Measurements from ENCODE around the gene ZC3H12A. TPM values are rescaled to one million over a fixed set of nuclear protein-coding genes. Genes with fewer than 3 reads are reported as not detected.

Gene ZC3H12A
- total and polyA plus RNA-seq, 2 experiments from 2014 or later, result 9.0 to 9.3 TPM

DNA sequence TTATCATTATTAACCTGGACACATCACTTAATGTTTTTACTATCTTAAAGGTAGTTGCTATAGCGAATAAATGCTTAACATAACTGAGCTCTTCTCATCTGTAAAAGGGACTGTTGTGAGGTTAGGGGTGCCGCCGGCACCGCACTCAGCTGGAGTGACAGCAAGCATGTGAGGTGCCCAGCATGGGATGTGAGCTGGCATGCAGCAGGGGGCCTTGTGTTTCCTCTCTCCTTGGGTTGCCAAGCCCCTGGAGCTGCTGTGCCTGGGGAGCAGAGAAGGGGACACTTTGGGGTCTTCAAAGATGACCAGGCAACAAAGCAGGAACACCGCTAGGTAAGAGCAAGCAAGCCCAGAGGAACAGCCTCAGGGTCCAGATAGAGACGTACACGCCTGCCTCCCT is 2.1 kb upstream of the ZC3H12A start:
- Mint-ChIP-seq H3K36me3 (ENCODE audit: low read depth) (peaks cover 7% of the 10 kb centered on the region; the same call in 1 of the 3 replicates), H3K4me1 (peaks cover 44% of the 10 kb centered on the region), H3K27ac (no peak overlapping the region), H3K4me3 (no peak overlapping the region), H3K9me3 (no peaks in the 10 kb centered on the region), H3K27me3 (ENCODE audit: insufficient read depth, low read depth, poor library complexity) (peaks cover 24% of the 10 kb centered on the region)
- H3K27ac ChIP-seq (ENCODE audit: low read depth), result no peak overlapping the region
- DNase-seq (ENCODE audit: low spot score) (no peak), ATAC-seq (no peak)
- H3K4me2 ChIP-seq, result no peak overlapping the region
- H3K4me3 ChIP-seq, result no peak overlapping the region
- H3F3A ChIP-seq (replicated peaks; ENCODE audit: low read depth), result no peaks in the 10 kb centered on the region
- peaks cover 37% of the 10 kb centered on the region for H3K4me1 ChIP-seq (ENCODE audit: insufficient read depth)
- H4K20me1 ChIP-seq (replicated peaks; ENCODE audit: insufficient read depth), result no peaks in the 10 kb centered on the region
- H3K79me2 ChIP-seq (replicated peaks; ENCODE audit: insufficient read depth), result peaks cover 10% of the 10 kb centered on the region
- no peaks in the 10 kb centered on the region for H3K36me3 ChIP-seq (ENCODE audit: insufficient read depth)
- no peak for TF ChIP-seq NANOG (IDR thresholded peaks at IDR 0.05; ENCODE audit: borderline replicate concordance)
- TF ChIP-seq EZH2 (IDR thresholded peaks at IDR 0.05; ENCODE audit: low read depth, unreplicated experiment), result no peak
- TF ChIP-seq ZNF331 (CRISPR knock-in tag; IDR thresholded peaks at IDR 0.05; ENCODE audit: low read depth), result no peak
- no peak for TF ChIP-seq JUNB (IDR thresholded peaks at IDR 0.05; ENCODE audit: unreplicated experiment)
- TF ChIP-seq, protein P1, sequence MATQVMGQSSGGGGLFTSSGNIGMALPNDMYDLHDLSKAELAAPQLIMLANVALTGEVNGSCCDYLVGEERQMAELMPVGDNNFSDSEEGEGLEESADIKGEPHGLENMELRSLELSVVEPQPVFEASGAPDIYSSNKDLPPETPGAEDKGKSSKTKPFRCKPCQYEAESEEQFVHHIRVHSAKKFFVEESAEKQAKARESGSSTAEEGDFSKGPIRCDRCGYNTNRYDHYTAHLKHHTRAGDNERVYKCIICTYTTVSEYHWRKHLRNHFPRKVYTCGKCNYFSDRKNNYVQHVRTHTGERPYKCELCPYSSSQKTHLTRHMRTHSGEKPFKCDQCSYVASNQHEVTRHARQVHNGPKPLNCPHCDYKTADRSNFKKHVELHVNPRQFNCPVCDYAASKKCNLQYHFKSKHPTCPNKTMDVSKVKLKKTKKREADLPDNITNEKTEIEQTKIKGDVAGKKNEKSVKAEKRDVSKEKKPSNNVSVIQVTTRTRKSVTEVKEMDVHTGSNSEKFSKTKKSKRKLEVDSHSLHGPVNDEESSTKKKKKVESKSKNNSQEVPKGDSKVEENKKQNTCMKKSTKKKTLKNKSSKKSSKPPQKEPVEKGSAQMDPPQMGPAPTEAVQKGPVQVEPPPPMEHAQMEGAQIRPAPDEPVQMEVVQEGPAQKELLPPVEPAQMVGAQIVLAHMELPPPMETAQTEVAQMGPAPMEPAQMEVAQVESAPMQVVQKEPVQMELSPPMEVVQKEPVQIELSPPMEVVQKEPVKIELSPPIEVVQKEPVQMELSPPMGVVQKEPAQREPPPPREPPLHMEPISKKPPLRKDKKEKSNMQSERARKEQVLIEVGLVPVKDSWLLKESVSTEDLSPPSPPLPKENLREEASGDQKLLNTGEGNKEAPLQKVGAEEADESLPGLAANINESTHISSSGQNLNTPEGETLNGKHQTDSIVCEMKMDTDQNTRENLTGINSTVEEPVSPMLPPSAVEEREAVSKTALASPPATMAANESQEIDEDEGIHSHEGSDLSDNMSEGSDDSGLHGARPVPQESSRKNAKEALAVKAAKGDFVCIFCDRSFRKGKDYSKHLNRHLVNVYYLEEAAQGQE (IDR thresholded peaks at IDR 0.05; ENCODE audit: unreplicated experiment), result no peak
- TF ChIP-seq POLR2AphosphoS5 (IDR thresholded peaks at IDR 0.05; ENCODE audit: low read depth), result no peak
- TF ChIP-seq, protein P2, sequence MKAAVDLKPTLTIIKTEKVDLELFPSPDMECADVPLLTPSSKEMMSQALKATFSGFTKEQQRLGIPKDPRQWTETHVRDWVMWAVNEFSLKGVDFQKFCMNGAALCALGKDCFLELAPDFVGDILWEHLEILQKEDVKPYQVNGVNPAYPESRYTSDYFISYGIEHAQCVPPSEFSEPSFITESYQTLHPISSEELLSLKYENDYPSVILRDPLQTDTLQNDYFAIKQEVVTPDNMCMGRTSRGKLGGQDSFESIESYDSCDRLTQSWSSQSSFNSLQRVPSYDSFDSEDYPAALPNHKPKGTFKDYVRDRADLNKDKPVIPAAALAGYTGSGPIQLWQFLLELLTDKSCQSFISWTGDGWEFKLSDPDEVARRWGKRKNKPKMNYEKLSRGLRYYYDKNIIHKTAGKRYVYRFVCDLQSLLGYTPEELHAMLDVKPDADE (IDR thresholded peaks at IDR 0.05), result no peak
- no peak for TF ChIP-seq CREB1 (CRISPR knock-in tag; IDR thresholded peaks at IDR 0.05; ENCODE audit: low read depth)
- no peak for TF ChIP-seq STAT1 (IDR thresholded peaks at IDR 0.05; ENCODE audit: unreplicated experiment)
- TF ChIP-seq, protein P3, sequence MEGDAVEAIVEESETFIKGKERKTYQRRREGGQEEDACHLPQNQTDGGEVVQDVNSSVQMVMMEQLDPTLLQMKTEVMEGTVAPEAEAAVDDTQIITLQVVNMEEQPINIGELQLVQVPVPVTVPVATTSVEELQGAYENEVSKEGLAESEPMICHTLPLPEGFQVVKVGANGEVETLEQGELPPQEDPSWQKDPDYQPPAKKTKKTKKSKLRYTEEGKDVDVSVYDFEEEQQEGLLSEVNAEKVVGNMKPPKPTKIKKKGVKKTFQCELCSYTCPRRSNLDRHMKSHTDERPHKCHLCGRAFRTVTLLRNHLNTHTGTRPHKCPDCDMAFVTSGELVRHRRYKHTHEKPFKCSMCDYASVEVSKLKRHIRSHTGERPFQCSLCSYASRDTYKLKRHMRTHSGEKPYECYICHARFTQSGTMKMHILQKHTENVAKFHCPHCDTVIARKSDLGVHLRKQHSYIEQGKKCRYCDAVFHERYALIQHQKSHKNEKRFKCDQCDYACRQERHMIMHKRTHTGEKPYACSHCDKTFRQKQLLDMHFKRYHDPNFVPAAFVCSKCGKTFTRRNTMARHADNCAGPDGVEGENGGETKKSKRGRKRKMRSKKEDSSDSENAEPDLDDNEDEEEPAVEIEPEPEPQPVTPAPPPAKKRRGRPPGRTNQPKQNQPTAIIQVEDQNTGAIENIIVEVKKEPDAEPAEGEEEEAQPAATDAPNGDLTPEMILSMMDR (conservative IDR thresholded peaks at IDR 0.05; ENCODE audit: low read depth in 2 of 2), result no peak
- TF ChIP-seq, protein P4, sequence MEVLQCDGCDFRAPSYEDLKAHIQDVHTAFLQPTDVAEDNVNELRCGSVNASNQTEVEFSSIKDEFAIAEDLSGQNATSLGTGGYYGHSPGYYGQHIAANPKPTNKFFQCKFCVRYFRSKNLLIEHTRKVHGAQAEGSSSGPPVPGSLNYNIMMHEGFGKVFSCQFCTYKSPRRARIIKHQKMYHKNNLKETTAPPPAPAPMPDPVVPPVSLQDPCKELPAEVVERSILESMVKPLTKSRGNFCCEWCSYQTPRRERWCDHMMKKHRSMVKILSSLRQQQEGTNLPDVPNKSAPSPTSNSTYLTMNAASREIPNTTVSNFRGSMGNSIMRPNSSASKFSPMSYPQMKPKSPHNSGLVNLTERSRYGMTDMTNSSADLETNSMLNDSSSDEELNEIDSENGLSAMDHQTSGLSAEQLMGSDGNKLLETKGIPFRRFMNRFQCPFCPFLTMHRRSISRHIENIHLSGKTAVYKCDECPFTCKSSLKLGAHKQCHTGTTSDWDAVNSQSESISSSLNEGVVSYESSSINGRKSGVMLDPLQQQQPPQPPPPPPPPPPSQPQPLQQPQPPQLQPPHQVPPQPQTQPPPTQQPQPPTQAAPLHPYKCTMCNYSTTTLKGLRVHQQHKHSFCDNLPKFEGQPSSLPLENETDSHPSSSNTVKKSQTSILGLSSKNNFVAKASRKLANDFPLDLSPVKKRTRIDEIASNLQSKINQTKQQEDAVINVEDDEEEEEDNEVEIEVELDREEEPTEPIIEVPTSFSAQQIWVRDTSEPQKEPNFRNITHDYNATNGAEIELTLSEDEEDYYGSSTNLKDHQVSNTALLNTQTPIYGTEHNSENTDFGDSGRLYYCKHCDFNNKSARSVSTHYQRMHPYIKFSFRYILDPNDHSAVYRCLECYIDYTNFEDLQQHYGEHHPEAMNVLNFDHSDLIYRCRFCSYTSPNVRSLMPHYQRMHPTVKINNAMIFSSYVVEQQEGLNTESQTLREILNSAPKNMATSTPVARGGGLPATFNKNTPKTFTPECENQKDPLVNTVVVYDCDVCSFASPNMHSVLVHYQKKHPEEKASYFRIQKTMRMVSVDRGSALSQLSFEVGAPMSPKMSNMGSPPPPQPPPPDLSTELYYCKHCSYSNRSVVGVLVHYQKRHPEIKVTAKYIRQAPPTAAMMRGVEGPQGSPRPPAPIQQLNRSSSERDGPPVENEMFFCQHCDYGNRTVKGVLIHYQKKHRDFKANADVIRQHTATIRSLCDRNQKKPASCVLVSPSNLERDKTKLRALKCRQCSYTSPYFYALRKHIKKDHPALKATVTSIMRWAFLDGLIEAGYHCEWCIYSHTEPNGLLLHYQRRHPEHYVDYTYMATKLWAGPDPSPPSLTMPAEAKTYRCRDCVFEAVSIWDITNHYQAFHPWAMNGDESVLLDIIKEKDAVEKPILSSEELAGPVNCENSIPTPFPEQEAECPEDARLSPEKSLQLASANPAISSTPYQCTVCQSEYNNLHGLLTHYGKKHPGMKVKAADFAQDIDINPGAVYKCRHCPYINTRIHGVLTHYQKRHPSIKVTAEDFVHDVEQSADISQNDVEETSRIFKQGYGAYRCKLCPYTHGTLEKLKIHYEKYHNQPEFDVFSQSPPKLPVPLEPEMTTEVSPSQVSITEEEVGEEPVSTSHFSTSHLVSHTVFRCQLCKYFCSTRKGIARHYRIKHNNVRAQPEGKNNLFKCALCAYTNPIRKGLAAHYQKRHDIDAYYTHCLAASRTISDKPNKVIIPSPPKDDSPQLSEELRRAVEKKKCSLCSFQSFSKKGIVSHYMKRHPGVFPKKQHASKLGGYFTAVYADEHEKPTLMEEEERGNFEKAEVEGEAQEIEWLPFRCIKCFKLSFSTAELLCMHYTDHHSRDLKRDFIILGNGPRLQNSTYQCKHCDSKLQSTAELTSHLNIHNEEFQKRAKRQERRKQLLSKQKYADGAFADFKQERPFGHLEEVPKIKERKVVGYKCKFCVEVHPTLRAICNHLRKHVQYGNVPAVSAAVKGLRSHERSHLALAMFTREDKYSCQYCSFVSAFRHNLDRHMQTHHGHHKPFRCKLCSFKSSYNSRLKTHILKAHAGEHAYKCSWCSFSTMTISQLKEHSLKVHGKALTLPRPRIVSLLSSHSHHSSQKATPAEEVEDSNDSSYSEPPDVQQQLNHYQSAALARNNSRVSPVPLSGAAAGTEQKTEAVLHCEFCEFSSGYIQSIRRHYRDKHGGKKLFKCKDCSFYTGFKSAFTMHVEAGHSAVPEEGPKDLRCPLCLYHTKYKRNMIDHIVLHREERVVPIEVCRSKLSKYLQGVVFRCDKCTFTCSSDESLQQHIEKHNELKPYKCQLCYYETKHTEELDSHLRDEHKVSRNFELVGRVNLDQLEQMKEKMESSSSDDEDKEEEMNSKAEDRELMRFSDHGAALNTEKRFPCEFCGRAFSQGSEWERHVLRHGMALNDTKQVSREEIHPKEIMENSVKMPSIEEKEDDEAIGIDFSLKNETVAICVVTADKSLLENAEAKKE (CRISPR knock-in tag; IDR thresholded peaks at IDR 0.05), result no peak
- TF ChIP-seq ZNF114 (CRISPR knock-in tag; IDR thresholded peaks at IDR 0.05), result no peak
- TF ChIP-seq EZH2phosphoT487 (IDR thresholded peaks at IDR 0.05; ENCODE audit: unreplicated experiment), result no peak
- H3K9me2 ChIP-seq (ENCODE audit: insufficient read depth), result no peaks in the 10 kb centered on the region
- peaks cover 15% of the 10 kb centered on the region for H3K27me3 ChIP-seq (ENCODE audit: insufficient read depth)
- no peak overlapping the region for H2AFZ ChIP-seq

All from GM23338 (cell line).